ENCODE measurements around the gene RYR2.

GRCh38 chr1:237111807-237112206 lies 69.8 kb downstream of the RYR2 start:
- TF ChIP-seq CTCF (IDR thresholded peaks at IDR 0.05): no peak
- no peak for TF ChIP-seq POLR2A (IDR thresholded peaks at IDR 0.05)

Data from tibial nerve (tissue), 3 donors.